Gastrocnemius medialis (tissue), 4 donors: ENCODE results near the gene MBNL1.

Experiments used
- CTCF ChIP-seq, 5 experiments: fragments of 450-650 bp in 3 of 5; fragments of 200-600 bp in 2 of 5; sonication (generic) in 2 of 5; IDR thresholded peaks in 4 of 5; conservative IDR thresholded peaks in 1 of 5; 1 replicate in 4 of 5; 2 replicates in 1 of 5; pipeline ENCODE4 v1.5.1; 2016 to 2019; ENCODE audit warnings: antibody characterized with exemption in 5 of 5, mild to moderate bottlenecking in 3 of 5, moderate library complexity in 3 of 5
- POLR2A ChIP-seq, 2 donors: fragments of 450-650 bp; IDR thresholded peaks; one replicate each; pipeline ENCODE4 v1.6.1; 2017; ENCODE audit warnings: antibody characterized with exemption in 2 of 2, mild to moderate bottlenecking in 2 of 2, moderate library complexity in 2 of 2

- no peak for TF ChIP-seq CTCF (IDR thresholded peaks at IDR 0.05 in 4 of 5, conservative IDR thresholded peaks at IDR 0.05 in 1 of 5)
- no peak for TF ChIP-seq POLR2A (IDR thresholded peaks at IDR 0.05)
Measured at GRCh38 chr3:152364237-152364636, 95.5 kb downstream of the MBNL1 start.
